MM.1S (cell line): ENCODE data around the gene RSRC1.

Experiments used
- CTCF ChIP-seq: fragments of 300-600 bp; sonication (generic); IDR thresholded peaks from 2 replicates; pipeline ENCODE4 v1.5.1; 2016; ENCODE audit warnings: antibody characterized with exemption, low read length, mixed read lengths
- EZH2 ChIP-seq: fragments of 300-600 bp; sonication (generic); optimal IDR thresholded peaks from 2 replicates; pipeline ENCODE3; 2017; ENCODE audit warnings: low read depth, mild to moderate bottlenecking, antibody characterized with exemption, low read length, mixed read lengths

- TF ChIP-seq CTCF: no peak
- no peak for TF ChIP-seq EZH2
Observed at GRCh38 chr3:158086776-158087175, 23.1 kb upstream of the RSRC1 start.
